ENCODE measurements around the gene ULK4. TPM values are rescaled to one million over a fixed set of nuclear protein-coding genes. Genes with fewer than 3 reads are reported as not detected.
A peak's percentile ranks its signal among the peaks of the same experiment; 100 is the strongest.

Gene ULK4
- total RNA-seq, 1 donor from 2014 or later = 18.6 TPM

GRCh38 chr3:41202834-41203345, 759.0 kb downstream of the ULK4 start:
- intact Hi-C loops (cut with micrococcal nuclease) = loop anchor here (1.0 to 10.0 kb wide), 6 partner anchors 486 to 1382 kb away; partner anchors contain the start of gene SEC22C
- POLR2A ChIA-PET = no interaction called here
- no peaks in the 10 kb centered on the region for H3K9me3 Mint-ChIP-seq
- peak overlapping the region; percentile 94 for H3K4me3 Mint-ChIP-seq
- TF ChIP-seq, protein P1, sequence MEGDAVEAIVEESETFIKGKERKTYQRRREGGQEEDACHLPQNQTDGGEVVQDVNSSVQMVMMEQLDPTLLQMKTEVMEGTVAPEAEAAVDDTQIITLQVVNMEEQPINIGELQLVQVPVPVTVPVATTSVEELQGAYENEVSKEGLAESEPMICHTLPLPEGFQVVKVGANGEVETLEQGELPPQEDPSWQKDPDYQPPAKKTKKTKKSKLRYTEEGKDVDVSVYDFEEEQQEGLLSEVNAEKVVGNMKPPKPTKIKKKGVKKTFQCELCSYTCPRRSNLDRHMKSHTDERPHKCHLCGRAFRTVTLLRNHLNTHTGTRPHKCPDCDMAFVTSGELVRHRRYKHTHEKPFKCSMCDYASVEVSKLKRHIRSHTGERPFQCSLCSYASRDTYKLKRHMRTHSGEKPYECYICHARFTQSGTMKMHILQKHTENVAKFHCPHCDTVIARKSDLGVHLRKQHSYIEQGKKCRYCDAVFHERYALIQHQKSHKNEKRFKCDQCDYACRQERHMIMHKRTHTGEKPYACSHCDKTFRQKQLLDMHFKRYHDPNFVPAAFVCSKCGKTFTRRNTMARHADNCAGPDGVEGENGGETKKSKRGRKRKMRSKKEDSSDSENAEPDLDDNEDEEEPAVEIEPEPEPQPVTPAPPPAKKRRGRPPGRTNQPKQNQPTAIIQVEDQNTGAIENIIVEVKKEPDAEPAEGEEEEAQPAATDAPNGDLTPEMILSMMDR (IDR thresholded peaks at IDR 0.05) = no peak
- ATAC-seq (ENCODE audit: low read depth) (no peak), DNase-seq (no peak)
- CTCF ChIA-PET = interaction anchor here (0.9 kb wide), 1 partner anchor 618 kb away, joined by 4 read pairs; no protein-coding TSS in a partner anchor
- peaks cover 76% of the 10 kb centered on the region for H3K4me1 Mint-ChIP-seq
- H3K27me3 Mint-ChIP-seq = no peaks in the 10 kb centered on the region
- H3K36me3 Mint-ChIP-seq (ENCODE audit: low read depth) = peaks cover 13% of the 10 kb centered on the region
- peak overlapping the region; percentile 6 for H3K27ac Mint-ChIP-seq

- CTCF ChIA-PET = interaction anchor here (0.8 to 1.6 kb wide), 3 partner anchors 617 to 893 kb away, joined by 3 to 4 read pairs (median 3); no protein-coding TSS in a partner anchor
- TF ChIP-seq, protein P1 (IDR thresholded peaks at IDR 0.05) = no peak
These were observed 759.6 kb downstream of the ULK4 start for GRCh38 chr3:41202075-41202833.

DNA sequence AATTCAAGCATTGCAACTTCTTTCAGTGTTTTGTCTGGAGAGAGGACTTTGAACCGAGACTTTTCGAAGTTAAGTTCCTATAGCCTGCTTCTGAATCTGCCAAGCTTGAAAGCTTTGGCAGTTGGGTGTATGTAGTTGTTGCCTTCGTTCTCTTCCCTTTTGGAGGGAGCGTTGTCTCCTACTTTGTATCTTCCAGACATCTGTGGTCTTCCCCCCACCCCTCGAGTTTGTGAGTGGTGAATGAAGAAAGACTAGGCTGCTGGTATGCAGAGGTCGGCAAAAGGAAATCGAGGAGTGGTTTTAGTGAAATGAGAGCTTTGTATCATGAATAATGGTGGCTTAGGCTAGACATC, 761.3 kb downstream of the ULK4 start:
- TF ChIP-seq, protein P1 (IDR thresholded peaks at IDR 0.05) = no peak
- Mint-ChIP-seq H3K36me3 (ENCODE audit: low read depth) (peaks cover 13% of the 10 kb centered on the region), H3K27ac (peak overlapping the region; percentile 80), H3K9me3 (no peaks in the 10 kb centered on the region), H3K27me3 (peaks cover 1% of the 10 kb centered on the region), H3K4me3 (peak overlapping the region; percentile 94), H3K4me1 (peaks cover 54% of the 10 kb centered on the region)
- DNase-seq (no peak), ATAC-seq (ENCODE audit: low read depth) (no peak)
- ChIA-PET POLR2A (interaction anchor here (0.8 to 4.7 kb wide), 11 partner anchors 10 to 762 kb away, joined by 3 to 42 read pairs (median 14); partner anchors contain the start of genes RPL14 and ULK4), CTCF (interaction anchor here (1.1 kb wide), 1 partner anchor 616 kb away, joined by 4 read pairs; no protein-coding TSS in a partner anchor)
- intact Hi-C loops (cut with micrococcal nuclease) = loop anchor here (2.0 to 10.0 kb wide), 6 partner anchors 14 to 1384 kb away; partner anchors contain the start of gene SEC22C

More at GRCh38 chr3:41202075-41202833, 759.6 kb downstream of the ULK4 start:
- intact Hi-C loops (cut with micrococcal nuclease) = loop anchor here (1.0 to 10.0 kb wide), 6 partner anchors 485 to 1383 kb away; partner anchors contain the start of gene SEC22C
- Mint-ChIP-seq H3K36me3 (ENCODE audit: low read depth) (peaks cover 13% of the 10 kb centered on the region), H3K27me3 (no peaks in the 10 kb centered on the region), H3K4me3 (peak overlapping the region; percentile 94), H3K4me1 (peaks cover 70% of the 10 kb centered on the region), H3K27ac (peak overlapping the region; percentile 6), H3K9me3 (no peaks in the 10 kb centered on the region)
- no peak for ATAC-seq (ENCODE audit: low read depth)
- no peak for DNase-seq
- POLR2A ChIA-PET = interaction anchor here (4.7 kb wide), 1 partner anchor 230 kb away, joined by 42 read pairs; no protein-coding TSS in a partner anchor

GRCh38 chr3:41199866-41200668, 761.8 kb downstream of the ULK4 start:
- H3K36me3 Mint-ChIP-seq (ENCODE audit: low read depth) = peaks cover 13% of the 10 kb centered on the region
- peak; percentile 16 for ATAC-seq (ENCODE audit: low read depth)
- peaks cover 4% of the 10 kb centered on the region for H3K27me3 Mint-ChIP-seq
- H3K4me3 Mint-ChIP-seq = peak overlapping the region; percentile 94
- H3K4me1 Mint-ChIP-seq = peaks cover 49% of the 10 kb centered on the region
- TF ChIP-seq, protein P1 (IDR thresholded peaks at IDR 0.05) = no peak
- POLR2A ChIA-PET = interaction anchor here (0.6 to 4.7 kb wide), 30 partner anchors 8 to 1400 kb away, joined by 3 to 42 read pairs (median 5); partner anchors contain the start of genes NKTR, RPL14, ULK4 and VIPR1
- CTCF ChIA-PET = interaction anchor here (1.1 to 1.4 kb wide), 4 partner anchors 10 to 615 kb away, joined by 3 to 5 read pairs (median 4); no protein-coding TSS in a partner anchor
- peak overlapping the region; percentile 80 for H3K27ac Mint-ChIP-seq
- intact Hi-C loops (cut with micrococcal nuclease) = loop anchor here (1.0 to 10.0 kb wide), 12 partner anchors 15 to 1385 kb away; partner anchors contain the start of genes EIF1B, SEC22C and ULK4
- no peaks in the 10 kb centered on the region for H3K9me3 Mint-ChIP-seq
- no peak for DNase-seq
